GM10248 (cell line): ENCODE results near the gene CAB39.

Experiments used
- CTCF ChIA-PET: fragments of 300-600 bp; sonication (Branson Sonifier 250); formaldehyde crosslinking; extraction: SDS; loops from one replicate; lab custom pipeline; 2021; ENCODE audit warnings: antibody characterized with exemption; lab: Yijun Ruan, JAX
- POLR2A ChIA-PET: fragments of 350-650 bp; sonication (Branson Sonifier 250); formaldehyde crosslinking; extraction: SDS; loops from one replicate; lab custom pipeline; 2020; ENCODE audit warnings: antibody characterized with exemption; lab: Yijun Ruan, JAX
- DNase-seq: peaks from one replicate; pipeline ENCODE4 v3.0.0; 2012; ENCODE audit errors: extremely low spot score
- TF ChIP-seq, protein P1 (sequence below): IDR thresholded peaks from 2 replicates; pipeline ENCODE4 v1.5.1; 2012; ENCODE audit warnings: mild to moderate bottlenecking, low read depth; ENCODE audit errors: extremely low read depth, missing control alignments, control extremely low read depth

Gene CAB39

DNA sequence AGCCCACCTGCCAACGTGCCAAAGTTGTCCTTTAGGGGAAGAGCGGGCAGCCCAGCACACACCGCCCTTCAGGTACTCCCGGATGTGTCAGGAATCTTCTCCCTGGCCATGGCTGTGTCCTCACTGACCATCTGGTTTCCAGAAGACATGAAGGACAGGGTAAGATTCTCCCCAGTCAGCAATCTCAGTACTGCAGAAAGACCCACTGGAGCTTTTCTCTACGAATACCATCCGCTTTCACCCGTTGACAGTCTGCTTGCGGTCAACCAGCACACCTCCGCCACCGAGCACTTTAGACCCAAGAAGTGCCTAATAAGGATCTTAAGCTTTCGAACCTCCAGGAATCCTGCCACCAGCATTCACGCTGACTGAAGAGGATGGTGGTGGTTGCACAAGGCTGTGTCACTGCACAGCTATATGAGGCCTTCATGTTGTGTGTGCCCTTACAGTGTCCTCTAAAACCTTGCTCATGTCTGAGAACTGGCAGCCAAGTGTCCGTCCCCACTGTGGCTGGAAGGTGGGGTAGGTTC is 109.4 kb downstream of the CAB39 start:
- ChIA-PET CTCF (interaction anchor here (1.0 to 5.3 kb wide), 6 partner anchors 8 to 165 kb away, joined by 3 to 64 read pairs (median 12); partner anchors contain the start of gene GPR55), POLR2A (no interaction called here)
- DNase-seq = no peak
- TF ChIP-seq, protein P1, sequence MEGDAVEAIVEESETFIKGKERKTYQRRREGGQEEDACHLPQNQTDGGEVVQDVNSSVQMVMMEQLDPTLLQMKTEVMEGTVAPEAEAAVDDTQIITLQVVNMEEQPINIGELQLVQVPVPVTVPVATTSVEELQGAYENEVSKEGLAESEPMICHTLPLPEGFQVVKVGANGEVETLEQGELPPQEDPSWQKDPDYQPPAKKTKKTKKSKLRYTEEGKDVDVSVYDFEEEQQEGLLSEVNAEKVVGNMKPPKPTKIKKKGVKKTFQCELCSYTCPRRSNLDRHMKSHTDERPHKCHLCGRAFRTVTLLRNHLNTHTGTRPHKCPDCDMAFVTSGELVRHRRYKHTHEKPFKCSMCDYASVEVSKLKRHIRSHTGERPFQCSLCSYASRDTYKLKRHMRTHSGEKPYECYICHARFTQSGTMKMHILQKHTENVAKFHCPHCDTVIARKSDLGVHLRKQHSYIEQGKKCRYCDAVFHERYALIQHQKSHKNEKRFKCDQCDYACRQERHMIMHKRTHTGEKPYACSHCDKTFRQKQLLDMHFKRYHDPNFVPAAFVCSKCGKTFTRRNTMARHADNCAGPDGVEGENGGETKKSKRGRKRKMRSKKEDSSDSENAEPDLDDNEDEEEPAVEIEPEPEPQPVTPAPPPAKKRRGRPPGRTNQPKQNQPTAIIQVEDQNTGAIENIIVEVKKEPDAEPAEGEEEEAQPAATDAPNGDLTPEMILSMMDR = no peak

DNA sequence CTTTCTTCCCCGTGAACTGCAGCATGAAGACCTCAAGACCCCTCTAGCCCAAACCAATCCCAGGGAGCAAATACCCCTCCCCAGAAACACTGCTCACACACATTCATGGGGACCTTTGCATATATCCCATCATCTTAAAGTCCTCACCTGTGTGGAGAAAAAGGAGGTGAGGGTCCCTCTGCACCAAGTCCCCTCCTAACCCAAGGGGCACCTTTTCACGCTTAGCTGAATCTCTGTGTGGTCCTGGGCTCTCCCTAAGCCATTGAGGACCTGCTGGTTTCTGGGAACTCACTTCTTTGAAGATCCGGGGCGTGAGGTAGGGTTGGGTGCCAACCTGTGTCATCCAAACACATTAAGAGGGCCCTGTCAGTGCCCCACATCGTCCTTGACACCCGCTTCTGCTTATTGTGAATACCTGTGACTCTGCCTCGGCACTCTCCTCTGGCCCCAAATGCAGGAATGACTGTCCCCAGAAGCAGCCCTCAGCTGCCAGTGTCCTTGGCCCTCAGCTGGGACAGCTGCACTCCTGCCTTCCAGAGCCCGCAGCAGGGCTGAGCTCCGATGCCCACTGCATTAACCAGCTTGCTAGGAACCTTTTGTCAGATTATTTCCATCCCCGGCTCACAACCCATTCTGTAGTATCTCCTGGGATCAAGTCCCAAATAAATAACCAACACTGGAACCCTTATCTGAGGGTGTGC is 110.8 kb downstream of the CAB39 start:
- CTCF ChIA-PET = interaction anchor here (0.7 to 5.9 kb wide), 37 partner anchors 10 to 645 kb away, joined by 3 to 64 read pairs (median 7); partner anchors contain the start of genes B3GNT7, GPR55 and SPATA3
- POLR2A ChIA-PET = no interaction called here
- TF ChIP-seq, protein P1 = no peak

DNA sequence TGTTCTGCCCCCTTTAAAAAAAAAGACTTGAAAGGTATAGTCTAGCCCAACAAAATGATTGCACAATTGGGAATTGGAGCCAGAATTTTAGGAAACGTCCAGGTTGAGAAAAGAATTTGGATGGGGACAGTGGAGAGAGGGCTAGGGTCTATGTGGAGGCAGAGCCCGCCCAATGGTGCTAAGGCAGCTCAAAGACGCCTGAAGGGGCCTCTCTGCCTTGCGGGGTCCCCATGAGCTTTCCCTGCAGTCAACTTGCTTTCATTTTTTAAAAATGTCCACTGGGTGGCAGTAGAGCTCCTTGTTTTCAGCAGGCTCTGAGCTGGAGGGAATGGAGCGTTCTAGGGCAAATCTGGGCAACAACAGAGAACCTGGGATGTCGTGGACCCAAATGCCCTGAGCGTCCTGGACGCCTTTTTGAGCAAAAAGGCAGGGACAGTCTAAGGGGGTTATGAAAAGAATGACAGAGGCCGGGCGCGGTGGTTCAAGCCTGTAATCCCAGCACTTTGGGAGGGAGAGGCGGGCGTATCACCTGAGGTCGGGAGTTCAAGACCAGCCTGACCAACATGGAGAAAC is 111.8 kb downstream of the CAB39 start:
- peak; percentile 83 for DNase-seq
- POLR2A ChIA-PET = interaction anchor here (0.6 kb wide), 1 partner anchor 640 kb away, joined by 3 read pairs; the partner anchor contains the start of gene NCL
- TF ChIP-seq, protein P1 = peak; percentile 68
- CTCF ChIA-PET = interaction anchor here (0.6 to 5.9 kb wide), 64 partner anchors 8 to 778 kb away, joined by 3 to 64 read pairs (median 5); partner anchors contain the start of genes B3GNT7, GPR55 and SPATA3

More for the DNA sequence above, 110.8 kb downstream of the CAB39 start:
- no peak for DNase-seq

DNA sequence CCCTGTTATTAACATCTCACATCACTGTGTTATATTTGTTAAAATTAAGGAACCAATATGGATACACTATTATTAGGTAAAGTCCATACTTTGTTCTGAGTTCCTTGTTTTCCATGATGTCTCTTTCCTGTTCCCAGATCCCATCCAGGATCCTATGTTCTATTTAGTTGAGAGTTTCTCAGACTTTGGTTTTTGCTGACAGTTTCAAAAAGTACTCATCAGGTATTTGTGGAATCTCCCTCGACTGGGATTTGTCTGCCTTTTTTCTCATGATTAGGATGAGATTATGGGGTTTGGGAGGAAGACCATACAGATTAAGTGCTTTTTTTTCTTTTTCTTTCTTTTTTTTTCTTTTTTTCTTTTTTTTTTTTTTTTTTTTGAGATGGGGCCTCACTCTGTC is 112.7 kb downstream of the CAB39 start:
- TF ChIP-seq, protein P1 = no peak
- ChIA-PET CTCF (interaction anchor here (1.4 to 5.9 kb wide), 11 partner anchors 8 to 582 kb away, joined by 4 to 64 read pairs (median 18); partner anchors contain the start of gene GPR55), POLR2A (interaction anchor here (0.6 kb wide), 1 partner anchor 15 kb away, joined by 3 read pairs; no protein-coding TSS in a partner anchor)
- DNase-seq = no peak

DNA sequence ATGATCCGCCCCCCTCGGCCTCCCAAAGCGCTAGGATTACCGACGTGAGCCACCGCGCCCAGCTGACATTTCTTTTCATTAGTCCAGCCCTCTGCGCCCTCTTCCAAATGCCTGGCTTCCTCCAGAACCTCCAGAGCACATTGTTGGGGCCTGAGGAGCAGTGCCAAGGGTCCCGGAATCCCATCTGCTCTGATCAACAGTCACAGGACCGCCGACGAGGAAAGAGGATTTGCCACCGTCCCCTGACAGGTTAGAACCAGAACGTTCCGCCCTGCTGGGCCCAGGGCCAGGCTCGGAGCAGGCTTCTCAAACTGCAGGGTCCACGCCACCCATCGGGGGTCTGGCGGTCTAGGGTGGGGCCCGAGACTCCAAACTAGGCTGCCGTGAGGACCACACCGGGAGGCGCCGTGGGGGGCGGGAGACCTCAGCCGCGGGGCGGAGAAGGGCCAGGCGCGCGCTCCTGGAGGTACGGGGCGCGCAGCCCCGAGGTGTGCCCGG is 115.2 kb downstream of the CAB39 start:
- POLR2A ChIA-PET = no interaction called here
- CTCF ChIA-PET = interaction anchor here (0.9 to 5.9 kb wide), 4 partner anchors 12 to 225 kb away, joined by 3 to 50 read pairs (median 4); no protein-coding TSS in a partner anchor
- TF ChIP-seq, protein P1 = no peak
- DNase-seq = no peak
